Gastrocnemius medialis (tissue), 4 donors: ENCODE measurements around the gene ASTN2. TPM values are rescaled to one million over a fixed set of nuclear protein-coding genes. Genes with fewer than 3 reads are reported as not detected.

Experiments
- ATAC-seq, 2 donors: fragments of 150-250 bp; one replicate each; pipeline ENCODE4 v1.9.1; 2016
- DNase-seq, 2 donors: peaks; one replicate each; pipeline ENCODE4 v3.0.0-alpha.2; 2019
- H3K27ac ChIP-seq, 4 donors: fragments of 200-600 bp; sonication (generic); 1 replicate in 1 of 4; 2 replicates in 3 of 4; pipeline ENCODE4 v1.5.1; 2016 to 2018; ENCODE audit warnings: mild to moderate bottlenecking in 2 of 4, moderate library complexity in 1 of 4
- H3K27me3 ChIP-seq, 3 donors: fragments of 200-600 bp; sonication (generic) in 2 of 3; 1 replicate in 1 of 3; 2 replicates in 2 of 3; pipeline versions ENCODE4 v1.5.1 to v1.6.0; 2016 to 2019; ENCODE audit warnings: mild to moderate bottlenecking in 1 of 3, moderate library complexity in 1 of 3
- H3K36me3 ChIP-seq, 2 donors: fragments of 200-600 bp; sonication (generic) in 1 of 2; one replicate each; pipeline ENCODE4 v1.5.1; 2017 to 2018
- H3K4me1 ChIP-seq, 2 donors: fragments of 200-600 bp; sonication (generic) in 1 of 2; one replicate each; pipeline ENCODE4 v1.5.1; 2016 to 2017; ENCODE audit warnings: mild to moderate bottlenecking in 2 of 2
- H3K4me3 ChIP-seq, 4 donors: fragments of 200-600 bp; sonication (generic) in 3 of 4; 1 replicate in 1 of 4; 2 replicates in 3 of 4; pipeline ENCODE4 v1.5.1; 2016 to 2019; ENCODE audit warnings: mild to moderate bottlenecking in 2 of 4
- H3K9me3 ChIP-seq, 3 donors: fragments of 200-600 bp; sonication (generic) in 2 of 3; 1 replicate in 1 of 3; 2 replicates in 2 of 3; pipeline ENCODE4 v1.5.1; 2016 to 2019
- POLR2A ChIP-seq, 2 donors: fragments of 450-650 bp; IDR thresholded peaks; one replicate each; pipeline ENCODE4 v1.6.1; 2017; ENCODE audit warnings: antibody characterized with exemption in 2 of 2, mild to moderate bottlenecking in 2 of 2, moderate library complexity in 2 of 2
- in situ Hi-C, 4 donors: fragments of 200-750 bp; cut with MboI; loops; one replicate each; pipeline versions ENCODE4 v1.15.0 to v1.8.0; 2017; ENCODE audit warnings: low sequenced_read_pairs in 4 of 4
- intact Hi-C: fragments of 100-400 bp; cut with DNase I; formaldehyde crosslinking; loops from one replicate; pipeline ENCODE4 v1.15.1; 2023; ENCODE audit warnings: low total_unique reads
- total RNA-seq, 4 donors: library from RNA; depleted of rRNA; stranded (reverse); fragments of >200 nt; gene quantifications; one replicate each; pipeline versions ENCODE4 v1.1.0 to v1.2.3, GENCODE V29; 2016
- TF ChIP-seq, protein P1 (sequence below), 5 experiments: fragments of 450-650 bp in 3 of 5; fragments of 200-600 bp in 2 of 5; sonication (generic) in 2 of 5; IDR thresholded peaks in 4 of 5; conservative IDR thresholded peaks in 1 of 5; 1 replicate in 4 of 5; 2 replicates in 1 of 5; pipeline ENCODE4 v1.5.1; 2016 to 2019; ENCODE audit warnings: antibody characterized with exemption in 5 of 5, mild to moderate bottlenecking in 3 of 5, moderate library complexity in 3 of 5

ASTN2 gene
- total RNA-seq, 4 donors from 2014 or later, result 2.5 to 4.6 (median 3.7) TPM

DNA sequence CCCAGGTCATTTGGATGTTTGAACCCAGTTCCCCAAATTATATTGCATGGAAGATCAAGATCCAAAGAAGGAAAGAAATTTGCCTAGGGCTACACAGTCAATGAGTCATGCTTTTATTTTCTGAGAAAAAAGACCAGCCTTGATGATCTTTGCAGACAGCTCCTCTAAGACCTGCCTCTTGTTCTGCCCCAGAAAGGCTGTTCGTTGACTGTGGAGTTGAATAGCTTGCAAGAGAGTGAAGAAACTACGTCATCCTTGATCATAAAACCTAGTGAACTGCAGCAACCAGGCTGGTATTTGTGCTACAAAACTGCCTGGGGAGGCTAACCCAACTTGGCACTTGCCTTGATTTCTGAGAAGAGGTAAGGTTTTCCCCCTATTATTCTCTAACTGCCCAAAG, 997.4 kb downstream of the ASTN2 start:
- no peak overlapping the region for H3K27ac ChIP-seq
- no peaks in the 10 kb centered on the region for H3K4me1 ChIP-seq
- in situ Hi-C loops, result no loop called here
- ATAC-seq, result no peak
- H3K4me3 ChIP-seq, result no peak overlapping the region
- no peak for TF ChIP-seq POLR2A (IDR thresholded peaks at IDR 0.05)
- TF ChIP-seq, protein P1, sequence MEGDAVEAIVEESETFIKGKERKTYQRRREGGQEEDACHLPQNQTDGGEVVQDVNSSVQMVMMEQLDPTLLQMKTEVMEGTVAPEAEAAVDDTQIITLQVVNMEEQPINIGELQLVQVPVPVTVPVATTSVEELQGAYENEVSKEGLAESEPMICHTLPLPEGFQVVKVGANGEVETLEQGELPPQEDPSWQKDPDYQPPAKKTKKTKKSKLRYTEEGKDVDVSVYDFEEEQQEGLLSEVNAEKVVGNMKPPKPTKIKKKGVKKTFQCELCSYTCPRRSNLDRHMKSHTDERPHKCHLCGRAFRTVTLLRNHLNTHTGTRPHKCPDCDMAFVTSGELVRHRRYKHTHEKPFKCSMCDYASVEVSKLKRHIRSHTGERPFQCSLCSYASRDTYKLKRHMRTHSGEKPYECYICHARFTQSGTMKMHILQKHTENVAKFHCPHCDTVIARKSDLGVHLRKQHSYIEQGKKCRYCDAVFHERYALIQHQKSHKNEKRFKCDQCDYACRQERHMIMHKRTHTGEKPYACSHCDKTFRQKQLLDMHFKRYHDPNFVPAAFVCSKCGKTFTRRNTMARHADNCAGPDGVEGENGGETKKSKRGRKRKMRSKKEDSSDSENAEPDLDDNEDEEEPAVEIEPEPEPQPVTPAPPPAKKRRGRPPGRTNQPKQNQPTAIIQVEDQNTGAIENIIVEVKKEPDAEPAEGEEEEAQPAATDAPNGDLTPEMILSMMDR (IDR thresholded peaks at IDR 0.05 in 4 of 5, conservative IDR thresholded peaks at IDR 0.05 in 1 of 5), result no peak
- H3K27me3 ChIP-seq, result no peaks in the 10 kb centered on the region
- H3K36me3 ChIP-seq, result no peaks in the 10 kb centered on the region
- no peak for DNase-seq
- no peaks in the 10 kb centered on the region for H3K9me3 ChIP-seq
- intact Hi-C loops, result no loop called here

DNA sequence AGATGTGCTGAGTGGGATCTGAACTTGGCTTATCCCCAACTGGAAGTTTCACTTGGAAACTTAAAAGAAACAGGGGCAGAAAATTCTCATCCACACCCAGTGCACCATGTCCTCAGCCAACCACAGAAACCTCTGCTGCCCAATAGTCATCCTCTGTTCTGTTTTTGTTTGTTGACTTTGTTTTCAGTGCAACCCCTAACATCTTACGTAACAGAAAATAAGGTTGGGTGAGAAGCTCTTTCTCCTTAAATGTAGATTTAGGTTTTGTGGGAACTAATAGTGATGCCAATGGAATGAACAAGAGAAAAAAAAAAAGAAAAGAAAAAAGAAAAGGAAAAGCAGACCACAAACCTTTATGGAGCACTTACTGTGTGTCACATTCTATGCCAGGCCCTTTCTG, 998.4 kb downstream of the ASTN2 start:
- no peak for TF ChIP-seq POLR2A (IDR thresholded peaks at IDR 0.05)
- TF ChIP-seq, protein P1 (IDR thresholded peaks at IDR 0.05 in 4 of 5, conservative IDR thresholded peaks at IDR 0.05 in 1 of 5), result no peak
- Histone ChIP-seq H3K27me3 (no peaks in the 10 kb centered on the region), H3K9me3 (no peaks in the 10 kb centered on the region), H3K4me3 (no peak overlapping the region), H3K36me3 (no peaks in the 10 kb centered on the region), H3K27ac (no peak overlapping the region), H3K4me1 (no peaks in the 10 kb centered on the region)
- intact Hi-C loops, result no loop called here
- DNase-seq (no peak), ATAC-seq (no peak)
- in situ Hi-C loops, result no loop called here

DNA sequence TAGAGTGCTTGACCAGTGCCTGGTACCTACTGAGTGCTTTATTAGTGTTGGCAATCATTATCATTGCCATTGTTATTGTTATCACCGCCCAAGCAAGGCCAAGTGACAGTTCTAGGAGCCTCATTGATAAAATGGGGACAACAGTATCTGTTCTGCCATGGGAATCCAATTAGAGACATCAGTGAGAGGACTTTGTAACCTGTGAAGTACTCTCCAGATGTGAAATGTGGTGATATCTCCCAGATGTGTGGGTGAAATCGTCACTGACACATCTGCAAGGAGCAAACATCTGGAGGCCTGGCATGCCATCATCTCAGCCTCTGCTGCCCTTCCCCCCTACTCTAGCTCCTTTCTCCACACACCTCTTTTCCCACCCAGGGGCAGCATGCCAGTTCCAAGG, 1000.5 kb downstream of the ASTN2 start:
- no peak for ATAC-seq
- Histone ChIP-seq H3K36me3 (no peaks in the 10 kb centered on the region), H3K4me1 (no peaks in the 10 kb centered on the region), H3K27me3 (no peaks in the 10 kb centered on the region), H3K27ac (no peak overlapping the region), H3K9me3 (no peaks in the 10 kb centered on the region), H3K4me3 (no peak overlapping the region)
- no peak for DNase-seq
- intact Hi-C loops (no loop called here), in situ Hi-C loops (no loop called here)
- TF ChIP-seq, protein P1 (IDR thresholded peaks at IDR 0.05 in 4 of 5, conservative IDR thresholded peaks at IDR 0.05 in 1 of 5), result no peak
- no peak for TF ChIP-seq POLR2A (IDR thresholded peaks at IDR 0.05)

DNA sequence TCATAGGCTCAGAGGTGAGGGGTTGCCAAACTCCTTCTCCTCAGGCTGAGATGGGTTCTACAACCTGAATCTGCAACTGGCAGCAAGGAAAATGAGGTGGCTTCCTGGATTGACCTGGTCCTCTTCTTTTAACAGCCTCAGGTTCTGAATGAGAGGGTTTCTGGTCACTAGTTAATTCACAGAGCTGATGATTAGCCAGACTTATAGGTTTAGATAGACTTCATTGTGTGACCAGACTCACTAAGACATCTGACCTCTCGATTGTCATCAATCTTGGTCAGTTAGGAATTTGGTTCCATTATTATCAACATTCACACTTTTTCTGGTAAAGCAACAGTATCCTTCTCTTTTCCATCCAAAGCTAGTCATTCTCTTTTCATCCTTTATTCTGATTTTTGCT, 1003.4 kb downstream of the ASTN2 start:
- H3K27ac ChIP-seq, result no peak overlapping the region
- H3K4me1 ChIP-seq, result no peaks in the 10 kb centered on the region
- intact Hi-C loops (no loop called here), in situ Hi-C loops (no loop called here)
- H3K27me3 ChIP-seq, result no peaks in the 10 kb centered on the region
- ATAC-seq (no peak), DNase-seq (no peak)
- H3K36me3 ChIP-seq, result no peaks in the 10 kb centered on the region
- no peak for TF ChIP-seq POLR2A (IDR thresholded peaks at IDR 0.05)
- TF ChIP-seq, protein P1 (IDR thresholded peaks at IDR 0.05 in 4 of 5, conservative IDR thresholded peaks at IDR 0.05 in 1 of 5), result no peak
- H3K4me3 ChIP-seq, result no peak overlapping the region
- H3K9me3 ChIP-seq, result no peaks in the 10 kb centered on the region

DNA sequence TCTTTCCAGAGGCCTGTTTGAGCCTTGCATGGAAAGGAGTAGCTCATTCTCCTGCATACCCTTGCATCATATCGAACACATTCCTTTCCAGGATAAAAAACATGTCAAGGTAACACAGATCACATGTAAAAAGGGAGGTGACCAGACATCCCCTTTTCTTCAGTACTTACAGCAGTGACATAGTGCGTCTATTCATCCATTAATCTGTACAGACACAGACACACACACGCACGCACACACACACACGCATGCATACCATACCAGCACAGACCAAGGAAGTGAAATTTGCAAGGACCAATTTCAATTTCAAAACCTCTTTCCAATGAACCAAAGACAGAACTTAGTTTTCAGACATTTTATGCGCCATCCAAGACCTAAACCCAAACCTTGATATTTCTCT, 1005.2 kb downstream of the ASTN2 start:
- H3K9me3 ChIP-seq, result no peaks in the 10 kb centered on the region
- H3K27ac ChIP-seq, result no peak overlapping the region
- DNase-seq, result no peak
- no peaks in the 10 kb centered on the region for H3K36me3 ChIP-seq
- no peak overlapping the region for H3K4me3 ChIP-seq
- ATAC-seq, result no peak
- in situ Hi-C loops, result no loop called here
- H3K4me1 ChIP-seq, result no peaks in the 10 kb centered on the region
- H3K27me3 ChIP-seq, result no peaks in the 10 kb centered on the region
- intact Hi-C loops, result no loop called here
- TF ChIP-seq, protein P1 (IDR thresholded peaks at IDR 0.05 in 4 of 5, conservative IDR thresholded peaks at IDR 0.05 in 1 of 5), result no peak
- no peak for TF ChIP-seq POLR2A (IDR thresholded peaks at IDR 0.05)
